AG10803 (cell line): ENCODE measurements around the gene DCUN1D2.
A peak's percentile ranks its signal among the peaks of the same experiment; 100 is the strongest.

Experiments
- DNase-seq: peaks from one replicate; pipeline ENCODE4 v3.0.0; 2010; ENCODE audit warnings: low read depth
- H3K4me3 ChIP-seq: 2 replicates; pipeline ENCODE4 v1.5.1; 2011; ENCODE audit warnings: mild to moderate bottlenecking, low read length, control low read depth
- TF ChIP-seq, protein P1 (sequence below): conservative IDR thresholded peaks from 2 replicates; pipeline ENCODE4 v1.5.1; 2011; ENCODE audit warnings: mild to moderate bottlenecking, low read length, control low read depth, inconsistent platforms

Gene DCUN1D2

DNA sequence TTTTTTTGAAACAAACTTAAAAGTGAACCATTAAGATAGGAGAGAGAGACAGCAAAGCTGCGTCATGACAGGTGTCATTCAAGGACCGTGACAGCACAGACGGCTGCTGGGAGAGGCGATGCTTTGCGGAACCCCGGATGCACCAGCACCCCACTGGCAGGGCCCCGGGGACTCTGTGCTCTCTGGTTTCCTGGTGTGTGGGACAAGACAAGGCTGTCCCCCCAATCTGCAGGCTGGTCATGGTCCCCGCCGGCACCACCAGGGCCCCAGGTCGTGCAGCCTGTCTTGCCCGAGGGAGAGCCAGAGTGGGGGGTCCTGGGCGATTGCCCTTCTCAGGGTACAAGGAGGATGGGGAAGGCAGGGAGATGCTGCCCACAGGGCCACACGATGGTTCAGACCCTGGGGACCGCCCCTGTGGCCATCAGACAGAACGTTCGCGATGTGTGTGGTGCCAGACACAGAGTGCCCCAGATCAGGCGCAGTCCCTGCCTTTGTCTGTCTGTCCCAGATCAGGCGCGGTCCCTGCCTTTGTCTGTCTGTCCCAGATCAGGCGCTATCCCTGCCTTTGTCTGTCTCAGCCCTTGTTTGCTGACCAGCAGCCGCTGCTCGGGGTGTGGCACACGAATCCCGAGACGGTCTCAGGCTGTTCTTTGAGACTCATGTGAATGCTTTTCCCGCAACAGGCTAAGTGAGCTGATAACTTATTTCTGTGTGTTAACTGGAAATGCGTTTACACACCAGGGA lies 73.3 kb downstream of the DCUN1D2 start:
- DNase-seq, result no peak

DNA sequence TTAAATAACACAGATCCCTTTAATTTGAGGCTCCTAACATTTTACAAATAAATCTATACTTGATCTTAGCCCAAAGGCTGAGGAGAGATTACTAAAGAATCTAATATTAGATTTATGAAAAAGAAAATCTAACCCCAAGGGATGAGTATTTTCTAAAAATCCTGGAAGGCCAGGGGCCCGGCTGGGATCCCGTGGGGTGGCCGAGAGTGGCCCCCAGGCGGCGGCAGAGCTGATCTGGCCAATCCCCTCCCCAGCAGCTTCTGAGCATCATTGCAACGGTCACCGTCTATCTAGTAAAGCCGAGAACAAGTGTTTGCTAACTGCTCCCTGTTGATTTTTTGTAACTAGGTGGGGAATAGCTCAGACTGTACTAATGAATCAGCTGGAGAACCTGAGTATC lies 74.7 kb downstream of the DCUN1D2 start:
- TF ChIP-seq, protein P1, sequence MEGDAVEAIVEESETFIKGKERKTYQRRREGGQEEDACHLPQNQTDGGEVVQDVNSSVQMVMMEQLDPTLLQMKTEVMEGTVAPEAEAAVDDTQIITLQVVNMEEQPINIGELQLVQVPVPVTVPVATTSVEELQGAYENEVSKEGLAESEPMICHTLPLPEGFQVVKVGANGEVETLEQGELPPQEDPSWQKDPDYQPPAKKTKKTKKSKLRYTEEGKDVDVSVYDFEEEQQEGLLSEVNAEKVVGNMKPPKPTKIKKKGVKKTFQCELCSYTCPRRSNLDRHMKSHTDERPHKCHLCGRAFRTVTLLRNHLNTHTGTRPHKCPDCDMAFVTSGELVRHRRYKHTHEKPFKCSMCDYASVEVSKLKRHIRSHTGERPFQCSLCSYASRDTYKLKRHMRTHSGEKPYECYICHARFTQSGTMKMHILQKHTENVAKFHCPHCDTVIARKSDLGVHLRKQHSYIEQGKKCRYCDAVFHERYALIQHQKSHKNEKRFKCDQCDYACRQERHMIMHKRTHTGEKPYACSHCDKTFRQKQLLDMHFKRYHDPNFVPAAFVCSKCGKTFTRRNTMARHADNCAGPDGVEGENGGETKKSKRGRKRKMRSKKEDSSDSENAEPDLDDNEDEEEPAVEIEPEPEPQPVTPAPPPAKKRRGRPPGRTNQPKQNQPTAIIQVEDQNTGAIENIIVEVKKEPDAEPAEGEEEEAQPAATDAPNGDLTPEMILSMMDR, result no peak
- no peak for DNase-seq
- H3K4me3 ChIP-seq, result no peak overlapping the region

More for the DNA sequence above, 73.3 kb downstream of the DCUN1D2 start:
- no peak overlapping the region for H3K4me3 ChIP-seq
- TF ChIP-seq, protein P1, result no peak

DNA sequence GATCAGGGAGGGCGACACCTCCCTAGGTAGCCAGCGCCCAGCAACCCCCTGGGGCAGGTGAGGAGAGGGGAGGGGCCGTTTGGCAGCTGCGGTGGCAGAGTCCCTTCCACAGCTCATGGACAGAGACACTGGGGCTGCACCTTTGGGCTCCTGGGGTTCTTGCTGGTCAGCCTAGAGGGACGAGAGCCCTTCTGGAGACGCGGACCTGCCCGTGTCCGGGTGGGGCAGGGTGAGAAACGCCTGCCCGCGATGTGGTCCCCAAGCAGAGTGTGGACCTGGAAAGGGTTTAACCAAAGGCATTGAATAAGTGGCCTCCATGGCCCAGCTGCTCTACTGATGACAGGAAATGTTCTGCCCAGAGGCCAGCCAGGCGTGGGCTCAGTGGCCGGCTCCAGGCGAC lies 75.5 kb downstream of the DCUN1D2 start:
- no peak for DNase-seq
- TF ChIP-seq, protein P1, result no peak
- H3K4me3 ChIP-seq, result no peak overlapping the region

DNA sequence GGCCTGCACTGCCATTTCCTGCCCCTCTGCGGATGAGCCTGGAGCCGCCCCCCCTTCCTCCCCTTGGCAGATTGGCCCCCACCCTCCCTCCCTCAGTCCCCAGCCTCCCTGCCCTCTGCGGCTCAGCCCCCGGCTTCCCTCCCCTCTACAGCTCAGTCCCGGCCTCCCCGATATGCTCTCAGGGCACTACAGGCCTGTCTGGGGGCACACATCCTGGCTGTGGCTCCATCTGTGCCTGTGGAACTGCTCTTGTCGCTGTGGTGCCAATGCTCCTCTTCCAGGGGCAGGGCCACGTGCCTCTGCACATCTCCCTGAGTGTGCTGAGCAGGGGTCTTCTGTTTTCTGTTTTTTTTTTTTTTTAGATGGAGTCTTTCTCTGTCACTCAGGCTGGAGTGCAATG lies 76.2 kb downstream of the DCUN1D2 start:
- no peak overlapping the region for H3K4me3 ChIP-seq
- no peak for DNase-seq
- TF ChIP-seq, protein P1, result no peak

DNA sequence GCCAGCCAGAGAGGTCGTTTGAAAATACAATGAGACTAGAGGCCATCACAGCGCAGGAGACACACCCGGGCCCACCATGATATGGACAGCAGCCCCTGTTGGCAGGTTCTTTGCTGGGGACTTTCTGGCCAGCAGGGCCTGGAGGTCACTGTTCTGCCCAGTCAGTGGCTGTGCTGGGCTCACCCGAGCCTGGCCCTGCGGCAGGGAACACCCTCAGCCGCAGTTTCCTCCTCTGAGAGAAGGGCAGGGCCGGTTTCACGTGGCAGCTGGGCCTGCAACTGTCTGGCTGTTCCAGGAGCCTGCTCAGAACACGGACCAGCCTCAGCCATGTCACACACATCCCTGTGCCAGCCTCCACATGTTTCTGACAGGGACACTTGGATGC lies 76.6 kb downstream of the DCUN1D2 start:
- TF ChIP-seq, protein P1, result no peak
- DNase-seq, result peak; percentile 57
- no peak overlapping the region for H3K4me3 ChIP-seq

DNA sequence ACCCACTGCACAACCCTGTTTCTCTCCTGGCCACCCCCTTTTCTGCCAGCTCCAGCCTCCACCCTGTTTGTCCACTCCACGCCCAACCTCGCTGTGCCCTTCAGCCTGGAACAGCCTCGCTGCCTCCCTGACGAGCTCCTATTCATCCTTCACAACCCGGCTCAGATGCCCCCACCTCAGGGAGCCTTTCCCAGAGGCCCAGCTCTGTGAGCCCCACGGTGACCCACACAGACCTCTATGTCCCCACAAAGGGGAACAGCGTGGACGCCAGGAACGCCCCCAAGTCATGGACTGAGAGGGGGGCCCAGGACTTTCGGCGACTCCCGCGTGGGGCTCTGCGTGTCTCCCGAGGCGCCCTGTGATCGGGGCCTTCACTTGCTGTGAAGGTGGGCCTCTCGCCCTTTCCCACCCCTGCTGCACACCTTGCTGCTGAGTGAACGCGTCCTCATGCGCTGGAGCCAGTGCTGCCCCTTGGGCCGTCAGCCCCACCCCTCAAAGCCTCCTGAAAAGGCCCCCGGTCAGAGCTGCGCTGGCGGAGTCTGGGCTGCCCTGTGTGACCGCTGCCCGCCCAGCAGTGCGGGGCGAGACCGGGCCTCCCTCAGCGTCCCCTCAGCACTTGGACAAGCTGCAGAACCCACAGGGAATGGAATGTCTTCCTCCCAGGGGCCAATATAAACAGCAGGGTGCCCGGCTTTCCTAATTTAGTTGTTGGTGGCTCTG lies 77.2 kb downstream of the DCUN1D2 start:
- TF ChIP-seq, protein P1, result no peak
- H3K4me3 ChIP-seq, result no peak overlapping the region
- DNase-seq, result peak; percentile 16

DNA sequence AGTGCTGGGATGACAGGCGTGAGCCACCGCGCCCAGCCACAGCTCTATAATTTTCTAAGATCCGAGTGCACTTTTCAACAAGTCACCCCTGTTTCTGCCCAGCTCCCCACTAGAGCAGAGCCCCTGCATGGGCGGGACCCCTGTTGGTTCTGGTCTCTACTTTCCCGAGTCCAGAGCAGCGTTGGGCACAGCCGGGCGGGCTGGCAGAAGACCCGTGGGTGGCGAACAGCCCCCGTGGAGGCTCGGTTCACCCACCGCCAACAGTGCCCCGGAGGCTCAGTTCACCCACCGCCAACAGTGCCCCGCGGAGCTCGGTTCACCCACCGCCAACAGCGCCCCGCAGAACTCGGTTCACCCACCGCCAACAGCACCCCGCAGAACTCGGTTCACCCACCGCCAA lies 78.1 kb downstream of the DCUN1D2 start:
- H3K4me3 ChIP-seq, result no peak overlapping the region
- no peak for DNase-seq
- TF ChIP-seq, protein P1, result no peak
